GM18519 (cell line): ENCODE data around the gene GID8.

Experiments
- ATAC-seq: cut with Tn5 transposase; IDR thresholded peaks from one replicate; pipeline ENCODE4 v1.9.1; 2021; ENCODE audit warnings: mild to moderate bottlenecking, moderate library complexity; ENCODE audit not compliant: unreplicated experiment, low FRiP score

Gene GID8

GRCh38 chr20:62980380-62980960, 42.5 kb downstream of the GID8 start:
- ATAC-seq: no peak

GRCh38 chr20:62980970-62981369, 43.0 kb downstream of the GID8 start:
- ATAC-seq: no peak

- ATAC-seq: no peak
Measured at GRCh38 chr20:62982124-62983075, 44.5 kb downstream of the GID8 start.

DNA sequence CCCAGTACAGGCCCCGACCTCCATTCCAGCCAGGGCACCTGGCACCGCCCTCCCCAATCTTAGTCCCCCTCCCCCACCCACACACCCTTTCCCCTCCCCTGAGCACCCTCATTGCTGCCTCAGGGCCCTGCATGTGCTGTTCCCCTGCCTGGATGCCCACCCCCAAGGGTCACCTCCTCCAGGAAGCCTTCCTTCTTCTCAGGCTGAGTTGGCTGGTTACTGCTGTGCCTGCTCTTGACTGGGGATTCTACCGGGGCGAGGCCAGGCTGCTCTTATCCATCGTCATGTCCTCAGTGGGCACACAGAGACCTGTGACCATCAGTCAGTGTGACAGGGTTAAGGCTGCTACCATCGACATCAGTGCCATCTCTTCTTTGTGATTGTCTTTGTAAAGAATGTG, 45.3 kb downstream of the GID8 start:
- ATAC-seq: no peak

DNA sequence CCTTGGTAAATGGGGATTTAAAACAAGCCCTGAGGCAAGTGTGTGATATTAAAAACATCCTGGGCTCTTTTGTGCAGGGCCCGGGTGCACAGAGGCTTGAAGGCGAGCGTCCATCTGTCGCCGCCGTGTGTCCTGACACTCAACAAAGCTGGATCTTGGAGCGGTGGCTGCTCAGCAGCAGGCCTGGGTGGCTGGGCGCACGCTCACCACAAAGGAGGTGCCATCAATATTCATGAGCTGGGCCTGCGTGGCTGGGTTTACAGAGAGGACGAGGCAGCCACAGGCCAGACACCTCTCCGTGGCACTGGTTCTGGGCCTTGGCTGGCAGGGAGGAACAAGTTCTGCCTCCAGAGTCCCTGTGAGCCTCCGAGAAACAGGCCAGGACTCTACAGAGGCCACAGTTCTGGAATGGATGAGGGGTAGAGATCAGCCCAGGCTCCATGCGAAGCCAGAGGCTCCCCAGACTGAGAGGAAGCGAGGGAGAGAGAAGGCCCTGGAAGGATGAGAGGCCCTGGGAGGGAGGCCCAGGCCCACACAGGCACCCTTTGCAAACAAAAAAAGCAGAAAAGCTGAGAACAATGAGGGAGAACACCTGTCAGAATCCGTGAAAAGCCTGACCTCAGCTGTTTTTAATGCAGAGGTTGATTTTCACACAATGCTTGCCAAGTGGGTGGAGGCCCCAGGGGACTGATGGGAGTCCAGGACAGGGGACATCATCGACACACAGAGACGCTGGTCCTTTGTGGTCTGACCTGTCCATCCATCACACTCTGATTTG, 46.9 kb downstream of the GID8 start:
- no peak for ATAC-seq

DNA sequence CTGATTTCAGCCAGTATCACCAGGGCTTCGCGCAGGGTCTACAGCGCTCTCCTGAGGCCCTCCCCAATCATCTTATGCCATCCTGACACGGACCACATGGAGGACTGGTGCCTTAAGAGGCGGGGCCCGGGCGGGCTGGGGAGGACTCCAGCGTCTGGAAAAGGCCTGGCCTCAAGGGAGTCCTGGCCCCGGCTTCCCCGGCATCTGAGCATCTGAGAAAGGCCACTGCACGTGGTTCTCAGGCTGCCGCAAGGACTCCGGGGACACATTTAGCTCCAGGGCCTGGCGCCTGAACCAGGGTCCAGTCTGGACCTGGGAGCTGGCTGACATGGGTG, 47.5 kb downstream of the GID8 start:
- no peak for ATAC-seq

DNA sequence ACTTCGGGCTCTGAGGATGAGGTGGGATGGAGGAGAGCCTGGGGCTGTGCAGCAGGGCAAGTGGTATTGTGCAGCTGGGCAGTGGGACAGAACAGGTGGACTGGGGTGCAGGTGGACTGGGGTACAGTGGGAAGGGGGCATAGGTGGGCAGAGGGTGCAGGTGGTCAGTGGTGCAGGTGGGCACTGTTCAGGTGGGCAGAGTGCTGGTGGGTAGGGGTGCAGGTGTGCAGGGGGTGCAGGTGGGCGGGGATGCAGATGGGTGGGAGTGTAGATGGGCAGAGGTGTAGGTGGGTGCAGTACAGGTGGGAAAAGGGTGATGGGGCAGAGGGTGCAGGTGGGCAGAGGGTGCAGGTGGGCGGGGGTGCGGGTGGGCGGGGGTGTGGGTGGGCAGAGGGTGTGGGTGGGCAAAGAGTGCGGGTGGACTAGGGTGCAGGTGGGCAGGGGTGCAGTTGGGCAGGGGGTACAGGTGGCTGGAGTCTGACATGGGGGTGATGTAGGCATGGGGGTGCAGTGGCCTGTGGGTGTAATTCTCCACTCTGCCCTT, 48.4 kb downstream of the GID8 start:
- ATAC-seq: no peak

GRCh38 chr20:62987114-62987513, 49.2 kb downstream of the GID8 start:
- no peak for ATAC-seq

- no peak for ATAC-seq
Measured at GRCh38 chr20:62989201-62989601, 51.3 kb downstream of the GID8 start.

DNA sequence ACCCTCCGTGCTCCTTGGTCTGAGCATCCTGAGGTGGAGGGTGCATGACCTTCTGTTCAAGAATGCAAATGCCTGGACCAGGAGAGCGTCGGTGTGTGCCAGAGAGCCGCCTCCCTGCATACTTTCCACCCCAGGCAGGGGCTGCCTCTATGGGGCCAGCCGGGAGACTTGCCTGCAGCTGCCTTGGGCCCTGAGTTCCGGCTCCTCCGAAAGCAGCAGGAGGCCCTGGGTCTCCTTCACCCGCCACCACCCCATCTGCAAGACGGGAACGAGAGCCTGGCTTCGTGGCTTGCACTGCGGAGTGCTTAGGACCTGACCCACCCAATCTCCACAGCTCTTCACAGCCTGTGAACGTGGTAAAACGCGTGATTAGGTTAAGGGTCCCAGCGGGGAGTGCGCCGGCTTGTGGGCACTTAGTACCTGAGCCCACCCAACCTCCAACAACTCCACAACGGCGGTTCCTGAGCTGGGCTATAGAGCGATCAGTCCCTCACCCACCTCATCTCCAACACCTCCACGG, 52.4 kb downstream of the GID8 start:
- no peak for ATAC-seq

DNA sequence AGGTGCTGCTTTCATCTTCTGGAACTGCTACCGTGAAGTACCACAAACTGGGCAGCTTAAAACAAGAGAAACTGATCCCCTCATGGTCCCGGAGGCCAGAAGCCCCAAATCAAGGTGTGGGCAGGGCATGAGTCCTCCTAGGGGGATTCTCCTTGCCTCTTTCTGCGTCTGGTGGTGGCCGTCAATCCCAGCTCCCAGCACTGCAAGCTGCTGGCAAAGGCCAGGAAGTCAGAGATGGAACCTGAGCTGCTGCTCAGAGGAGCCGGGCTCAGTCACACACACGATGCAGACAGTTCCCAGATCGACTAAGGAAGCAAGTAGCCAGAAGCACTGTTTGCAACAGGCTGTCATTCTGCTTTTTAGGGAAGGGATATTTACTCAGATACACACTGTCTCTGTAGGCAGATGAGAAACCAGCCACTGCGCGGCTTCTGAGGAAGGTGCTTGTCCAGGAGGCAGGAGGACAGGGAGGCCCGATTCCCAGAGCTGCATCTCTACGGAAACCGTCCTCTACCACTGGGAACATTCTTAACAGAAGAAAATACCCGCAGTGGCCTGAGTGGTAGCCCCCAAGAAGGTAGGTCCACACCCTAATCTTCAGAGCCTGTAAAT, 53.4 kb downstream of the GID8 start:
- no peak for ATAC-seq

GRCh38 chr20:62991863-62992262, 53.9 kb downstream of the GID8 start:
- no peak for ATAC-seq

- no peak for ATAC-seq
Measured at GRCh38 chr20:62993856-62994494, 56.0 kb downstream of the GID8 start.

GRCh38 chr20:62994869-62995281, 56.9 kb downstream of the GID8 start:
- no peak for ATAC-seq

DNA sequence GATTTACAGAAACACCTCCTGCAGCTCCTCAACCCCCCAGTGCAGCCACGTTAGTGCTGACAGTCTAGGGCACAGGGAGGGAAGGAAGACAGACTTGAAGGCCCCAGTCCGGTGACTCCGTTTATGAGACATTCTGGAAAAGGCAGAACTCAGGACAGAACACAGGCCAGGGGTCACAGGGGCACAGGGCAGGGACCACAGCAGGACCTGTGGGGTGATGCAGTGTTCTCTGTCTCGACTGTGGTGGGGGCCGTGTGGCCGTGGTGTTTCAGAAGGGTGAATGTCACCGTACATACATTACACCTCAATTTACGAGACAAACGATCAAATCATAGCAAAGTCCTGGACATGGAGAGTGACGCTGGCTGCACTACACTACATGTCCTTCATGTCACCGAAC, 57.5 kb downstream of the GID8 start:
- no peak for ATAC-seq

GRCh38 chr20:62995898-62996595, 58.1 kb downstream of the GID8 start:
- no peak for ATAC-seq

- ATAC-seq: no peak
Measured at GRCh38 chr20:62996596-62996982, 58.6 kb downstream of the GID8 start.

- no peak for ATAC-seq
Measured at GRCh38 chr20:62997417-62998035, 59.6 kb downstream of the GID8 start.
